ENCODE results near the gene PPP2R5D. TPM values are rescaled to one million over a fixed set of nuclear protein-coding genes. Genes with fewer than 3 reads are reported as not detected.
"Not testable (repeated sequence)": the region's sequence is repeated elsewhere in the genome, so short reads cannot be mapped to it uniquely, and the experiment has no call there.

Gene PPP2R5D
- total RNA-seq, 2 experiments from 2014 or later = 35.0 to 35.6 TPM

DNA sequence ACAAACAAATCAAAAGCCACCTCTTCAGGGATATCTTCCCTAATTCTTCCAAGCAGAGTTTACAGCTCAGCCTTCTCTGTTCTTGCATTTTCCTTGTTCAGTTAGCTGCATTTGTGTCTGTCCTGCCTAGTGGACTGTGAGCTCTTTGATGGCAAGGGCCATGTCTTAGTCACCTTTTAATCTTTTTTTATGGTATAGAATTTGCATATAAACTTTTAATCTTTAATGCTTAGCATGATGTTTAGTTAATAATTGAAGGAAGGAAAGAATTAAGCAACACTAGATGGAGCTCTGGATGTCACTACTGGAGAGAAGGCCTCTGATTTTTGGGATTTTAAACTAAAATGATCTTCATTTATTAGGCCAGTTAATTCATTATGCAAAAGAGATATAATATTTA is 12.1 kb downstream of the PPP2R5D start:
- H3K36me3 ChIP-seq (ENCODE audit: insufficient read depth, low read length) = 0 out of 2 replicates have a peak, but pooled peaks cover 3% of the 10 kb centered on the region
- no peak overlapping the region for H3K4me3 ChIP-seq (ENCODE audit: low read depth, low read length, poor library complexity, severe bottlenecking)
- no peak overlapping the region for H3K27ac ChIP-seq (ENCODE audit: low read depth, low read length, poor library complexity, severe bottlenecking)
- ChIA-PET CTCF (ENCODE audit: unreplicated experiment) (no interaction called here), POLR2A (interaction anchor here (1.1 to 1.4 kb wide), 4 partner anchors 11 to 18 kb away, joined by 3 to 6 read pairs (median 4); partner anchors contain the start of genes PEX6 and PPP2R5D)
- no peak overlapping the region for H3K4me2 ChIP-seq (ENCODE audit: low read length)
- no TSS peak for BruUV-seq (replicated peaks)
- TF ChIP-seq CTCF (conservative IDR thresholded peaks at IDR 0.05; ENCODE audit: low read length) (no peak; the same call in 1 of the 2 replicates), EZH2phosphoT487 (IDR thresholded peaks at IDR 0.05; ENCODE audit: borderline replicate concordance, low read depth, low read length) (no peak)
- H3K4me1 ChIP-seq (ENCODE audit: insufficient read depth, low read length, poor library complexity, severe bottlenecking) = no peaks in the 10 kb centered on the region
- H2AFZ ChIP-seq (ENCODE audit: low read length) = no peak overlapping the region
- H4K20me1 ChIP-seq (ENCODE audit: insufficient read depth, low read length) = no peaks in the 10 kb centered on the region
- H3K9me2 ChIP-seq (ENCODE audit: insufficient read depth, low read length) = no peaks in the 10 kb centered on the region
- DNase-seq (ENCODE audit: low spot score) = no peak
- H3K79me2 ChIP-seq (ENCODE audit: insufficient read depth, low read depth, low read length) = no peaks in the 10 kb centered on the region
- no peaks in the 10 kb centered on the region for H3K9me3 ChIP-seq (ENCODE audit: low read length)
- intact Hi-C loops (cut with micrococcal nuclease; ENCODE audit: unreplicated experiment) = no loop called here

DNA sequence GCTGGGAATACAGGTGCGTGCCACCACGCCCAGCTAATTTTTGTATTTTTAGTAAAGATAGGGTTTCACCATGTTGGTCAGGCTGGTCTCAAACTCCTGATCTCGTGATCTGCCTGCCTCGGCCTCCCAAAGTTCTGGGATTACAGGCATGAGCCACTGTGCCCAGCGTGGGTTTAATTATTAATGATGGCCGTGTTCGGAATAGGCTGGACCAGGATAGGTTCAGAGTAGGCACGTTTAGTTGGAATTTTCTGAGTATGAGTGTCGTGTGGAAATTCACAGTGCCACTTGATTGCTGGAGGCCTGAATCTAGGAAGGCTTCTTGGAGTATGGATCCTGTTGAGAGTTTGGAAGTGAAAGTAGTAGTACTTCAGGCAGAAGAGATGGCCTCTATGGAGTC is 13.8 kb downstream of the PPP2R5D start:
- H3K27ac ChIP-seq (ENCODE audit: low read depth, low read length, poor library complexity, severe bottlenecking); H2AFZ ChIP-seq (ENCODE audit: low read length); H3K9me2 ChIP-seq (ENCODE audit: insufficient read depth, low read length); H3K36me3 ChIP-seq (ENCODE audit: insufficient read depth, low read length); H4K20me1 ChIP-seq (ENCODE audit: insufficient read depth, low read length); H3K4me3 ChIP-seq (ENCODE audit: low read depth, low read length, poor library complexity, severe bottlenecking); H3K4me2 ChIP-seq (ENCODE audit: low read length); intact Hi-C loops (cut with micrococcal nuclease; ENCODE audit: unreplicated experiment); CTCF ChIA-PET (ENCODE audit: unreplicated experiment); BruUV-seq (replicated peaks); H3K4me1 ChIP-seq (ENCODE audit: insufficient read depth, low read length, poor library complexity, severe bottlenecking); H3K79me2 ChIP-seq (ENCODE audit: insufficient read depth, low read depth, low read length); DNase-seq (ENCODE audit: low spot score); H3K9me3 ChIP-seq (ENCODE audit: low read length): not testable (repeated sequence)
- POLR2A ChIA-PET = interaction anchor here (0.7 kb wide), 1 partner anchor 176 kb away, joined by 4 read pairs; no protein-coding TSS in a partner anchor

DNA sequence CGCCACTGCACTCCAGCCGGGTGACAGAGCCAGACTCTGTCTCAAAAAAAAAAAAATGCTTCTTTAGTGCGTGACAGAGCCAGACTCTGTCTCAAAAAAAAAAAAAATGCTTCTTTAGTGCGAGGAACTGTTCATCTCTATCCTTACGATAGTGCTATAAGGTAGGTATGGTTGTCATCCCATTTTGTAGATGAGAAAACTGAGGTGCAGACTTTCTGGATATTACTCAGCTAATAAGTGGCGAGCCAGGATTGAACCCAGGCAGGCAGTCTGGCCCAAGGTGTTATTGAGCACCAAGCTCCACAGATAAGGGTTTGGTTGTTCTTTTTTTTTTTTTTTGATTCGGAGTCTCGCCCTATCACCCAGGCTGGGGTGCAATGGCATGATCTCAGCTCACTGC is 17.5 kb downstream of the PPP2R5D start:
- Histone ChIP-seq H4K20me1 (ENCODE audit: insufficient read depth, low read length) (no peaks in the 10 kb centered on the region), H2AFZ (ENCODE audit: low read length) (no peak overlapping the region), H3K9me2 (ENCODE audit: insufficient read depth, low read length) (no peaks in the 10 kb centered on the region), H3K27ac (ENCODE audit: low read depth, low read length, poor library complexity, severe bottlenecking) (no peak overlapping the region), H3K4me2 (ENCODE audit: low read length) (no peak overlapping the region), H3K4me3 (ENCODE audit: low read depth, low read length, poor library complexity, severe bottlenecking) (no peak overlapping the region), H3K79me2 (ENCODE audit: insufficient read depth, low read depth, low read length) (no peaks in the 10 kb centered on the region), H3K36me3 (ENCODE audit: insufficient read depth, low read length) (peaks cover 16% of the 10 kb centered on the region), H3K4me1 (ENCODE audit: insufficient read depth, low read length, poor library complexity, severe bottlenecking) (no peaks in the 10 kb centered on the region), H3K9me3 (ENCODE audit: low read length) (no peaks in the 10 kb centered on the region)
- ChIA-PET CTCF (ENCODE audit: unreplicated experiment) (no interaction called here), POLR2A (interaction anchor here (2.6 kb wide), 1 partner anchor 18 kb away, joined by 12 read pairs; the partner anchor contains the start of gene PPP2R5D)
- intact Hi-C loops (cut with micrococcal nuclease; ENCODE audit: unreplicated experiment) = no loop called here
- DNase-seq (ENCODE audit: low spot score) = no peak
- no TSS peak for BruUV-seq (replicated peaks)
- no peak for TF ChIP-seq CTCF (conservative IDR thresholded peaks at IDR 0.05; ENCODE audit: low read length)
- TF ChIP-seq EZH2phosphoT487 (IDR thresholded peaks at IDR 0.05; ENCODE audit: borderline replicate concordance, low read depth, low read length) = no peak
